K562 (cell line): ENCODE data around the gene C20orf96. TPM values are rescaled to one million over a fixed set of nuclear protein-coding genes. Genes with fewer than 3 reads are reported as not detected.

Experiments
- ARID2 ChIP-seq: fragments of 450-650 bp; IDR thresholded peaks from 2 replicates; pipeline ENCODE4 v1.6.1; 2017; ENCODE audit warnings: antibody characterized with exemption, mild to moderate bottlenecking
- ATF1 ChIP-seq, 2 experiments: fragments of 450-650 bp in 1 of 2; IDR thresholded peaks; 2 replicates each; pipeline ENCODE4 v1.6.1; 2016; ENCODE audit warnings: missing compliant biosample characterization in 1 of 2, missing genetic modification characterization in 1 of 2
- CAMTA2 ChIP-seq: fragments of 250-450 bp; sonication (Bioruptor Pico); conservative IDR thresholded peaks from 2 replicates; pipeline ENCODE4 v1.5.1; 2022
- CBX5 ChIP-seq: IDR thresholded peaks from 2 replicates; pipeline ENCODE4 v1.6.1; 2014; ENCODE audit warnings: low read depth, borderline replicate concordance
- E2F3 ChIP-seq: fragments of 250-450 bp; sonication (Bioruptor Pico); IDR thresholded peaks from 2 replicates; pipeline ENCODE4 v1.4.0; 2020; ENCODE audit warnings: mild to moderate bottlenecking
- E2F5 ChIP-seq: sonication (generic); formaldehyde crosslinking; IDR thresholded peaks from 2 replicates; pipeline ENCODE4 v1.8.0; 2022; ENCODE audit warnings: mild to moderate bottlenecking, missing genetic modification reagents
- NCOA6 ChIP-seq: fragments of 450-650 bp; IDR thresholded peaks from 2 replicates; pipeline ENCODE4 v1.6.1; 2017; ENCODE audit warnings: mild to moderate bottlenecking
- NRF1 ChIP-seq, 2 experiments: fragments of 450-650 bp; IDR thresholded peaks in 1 of 2; conservative IDR thresholded peaks in 1 of 2; 2 replicates each; pipeline ENCODE4 v1.6.1; 2014; ENCODE audit warnings: mild to moderate bottlenecking in 2 of 2
- PYGO2 ChIP-seq: fragments of 450-650 bp; IDR thresholded peaks from 2 replicates; pipeline ENCODE4 v1.6.1; 2016; ENCODE audit warnings: mild to moderate bottlenecking, missing genetic modification characterization, moderate library complexity, missing compliant biosample characterization
- RNF2 ChIP-seq: sonication (generic); IDR thresholded peaks from 2 replicates; pipeline ENCODE4 v1.6.1; 2016
- SP2 ChIP-seq: IDR thresholded peaks from 2 replicates; pipeline ENCODE4 v1.6.1; 2011; ENCODE audit warnings: mild to moderate bottlenecking, low read depth, low read length, moderate library complexity; ENCODE audit not compliant: poor library complexity, severe bottlenecking; ENCODE audit errors: extremely low read depth
- STAT5A ChIP-seq: IDR thresholded peaks from 2 replicates; pipeline ENCODE4 v1.6.1; 2012; ENCODE audit warnings: low read length, inconsistent platforms, borderline replicate concordance
- STAT6 ChIP-seq: sonication (generic); formaldehyde crosslinking; IDR thresholded peaks from 2 replicates; pipeline ENCODE4 v1.8.1; 2023; ENCODE audit warnings: mild to moderate bottlenecking, missing genetic modification reagents
- TOE1 ChIP-seq, 2 experiments: fragments of 450-650 bp in 1 of 2; sonication (generic) in 1 of 2; formaldehyde crosslinking in 1 of 2; IDR thresholded peaks; 2 replicates each; pipeline versions ENCODE4 v1.7.1 to v1.8.0; 2016 to 2022; ENCODE audit warnings: borderline replicate concordance in 2 of 2, mild to moderate bottlenecking in 2 of 2, antibody characterized with exemption in 1 of 2, inconsistent platforms in 1 of 2, low read depth in 1 of 2, missing genetic modification reagents in 1 of 2, moderate library complexity in 1 of 2
- USF1 ChIP-seq: sonication (generic); formaldehyde crosslinking; IDR thresholded peaks from 2 replicates; pipeline ENCODE4 v1.9.0; 2022; ENCODE audit warnings: mild to moderate bottlenecking, missing genetic modification reagents
- XRCC5 ChIP-seq: fragments of 200-400 bp; formaldehyde crosslinking; IDR thresholded peaks from 2 replicates; pipeline ENCODE4 v1.6.1; 2017; ENCODE audit warnings: low read depth, mild to moderate bottlenecking, low read length
- ZBTB1 ChIP-seq: sonication (generic); formaldehyde crosslinking; IDR thresholded peaks from 2 replicates; pipeline ENCODE4 v1.8.1; 2023; ENCODE audit warnings: missing genetic modification reagents, low read depth, mild to moderate bottlenecking, borderline replicate concordance
- ZFP91 ChIP-seq: sonication (generic); formaldehyde crosslinking; IDR thresholded peaks from 2 replicates; pipeline ENCODE4 v1.8.0; 2022; ENCODE audit warnings: mild to moderate bottlenecking, missing genetic modification reagents
- ZNF740 ChIP-seq, 3 experiments: fragments of 200-800 bp in 1 of 3; sonication (Bioruptor generic) in 1 of 3; sonication (generic) in 1 of 3; formaldehyde crosslinking in 1 of 3; IDR thresholded peaks; 2 replicates each; pipeline versions ENCODE4 v1.6.1 to v1.8.0; 2016 to 2022; ENCODE audit warnings: mild to moderate bottlenecking in 2 of 3, missing compliant biosample characterization in 2 of 3, missing genetic modification characterization in 2 of 3, missing genetic modification reagents in 1 of 3
- polyA plus RNA-seq, 8 experiments: library from polyadenylated mRNA; depleted of rRNA in 4 of 8; stranded (reverse) in 5 of 8; unstranded in 3 of 8; fragments of >200 nt; fragmentation: Nextera tagmentation in 2 of 8; fragmentation: Illumina TruSeq in 1 of 8; extraction: Ambion mirVana in 2 of 8; extraction: Trizol in 1 of 8; gene quantifications; 2 replicates each; pipeline versions ENCODE4 v1.2.1 to v1.2.3, GENCODE V29; 2011 to 2014; ENCODE audit warnings: inconsistent platforms in 1 of 8, missing spikeins in 1 of 8
- total RNA-seq, 7 experiments: library from RNA; depleted of rRNA in 6 of 7; stranded (reverse); fragments of >200 nt in 6 of 7; fragmentation: Illumina TruSeq in 2 of 7; extraction: Trizol in 2 of 7; gene quantifications; 2 replicates each; pipeline versions ENCODE4 v1.2.1 to v1.2.3, GENCODE V29; 2011 to 2021; ENCODE audit warnings: low replicate concordance in 1 of 7

Gene C20orf96
- total and polyA plus RNA-seq, 9 of the 15 experiments (the other 6 are each of a cell fraction or from before 2014, with no cell fraction given): 1.7 to 11.7 (median 4.2) TPM

GRCh38 chr20:325045-325888 lies 34.7 kb upstream of the C20orf96 start, which contains the start of gene SOX12 (continued):
- TF ChIP-seq SP2: no peak
- TF ChIP-seq USF1: no peak
- TF ChIP-seq NRF1 (conservative IDR thresholded peaks at IDR 0.05 in 1 of 2, IDR thresholded peaks at IDR 0.05 in 1 of 2): peak in 1 of 2 experiments; percentile 25; a peak in 2 of 4 replicates
- no peak for TF ChIP-seq ZFP91 (CRISPR knock-in tag)
- no peak for TF ChIP-seq STAT5A
- no peak for TF ChIP-seq ATF1 (CRISPR knock-in tag; IDR thresholded peaks at IDR 0.05)
- TF ChIP-seq ATF1 (tag; IDR thresholded peaks at IDR 0.05): peak; percentile 85
- no peak for TF ChIP-seq E2F5 (CRISPR knock-in tag)
- TF ChIP-seq RNF2: no peak
- no peak for TF ChIP-seq ARID2
- peak; percentile 56; the same call in 1 of the 2 replicates for TF ChIP-seq NCOA6
- no peak for TF ChIP-seq CAMTA2 (CRISPR knock-in tag)
- no peak for TF ChIP-seq STAT6 (CRISPR knock-in tag)
- TF ChIP-seq CBX5: no peak
- no peak for TF ChIP-seq XRCC5
- no peak for TF ChIP-seq TOE1 (IDR thresholded peaks at IDR 0.05; ENCODE audit: borderline replicate concordance)
- TF ChIP-seq TOE1 (CRISPR knock-in tag; IDR thresholded peaks at IDR 0.05; ENCODE audit: borderline replicate concordance, low read depth): no peak
- peak; percentile 75 for TF ChIP-seq ZNF740 (CRISPR knock-in tag; IDR thresholded peaks at IDR 0.05)
- TF ChIP-seq ZNF740 (tag; IDR thresholded peaks at IDR 0.05): 0 out of 4 replicates have a peak, but pooled peaks of 1 of the 2 experiments have one; percentile 56
- no peak for TF ChIP-seq PYGO2 (tag)
- 0 out of 2 replicates have a peak, but pooled peaks have one; percentile 41 for TF ChIP-seq E2F3 (CRISPR knock-in tag)
- no peak; the same call in 1 of the 2 replicates for TF ChIP-seq ZBTB1 (CRISPR knock-in tag)
